ENCODE results near the gene ZNF821. TPM values are rescaled to one million over a fixed set of nuclear protein-coding genes. Genes with fewer than 3 reads are reported as not detected.

The ZNF821 gene
- total and polyA plus RNA-seq, 2 of the 8 experiments (the other 6 are each of a cell fraction or from before 2014, with no cell fraction given) = 9.5 to 14.1 TPM

DNA sequence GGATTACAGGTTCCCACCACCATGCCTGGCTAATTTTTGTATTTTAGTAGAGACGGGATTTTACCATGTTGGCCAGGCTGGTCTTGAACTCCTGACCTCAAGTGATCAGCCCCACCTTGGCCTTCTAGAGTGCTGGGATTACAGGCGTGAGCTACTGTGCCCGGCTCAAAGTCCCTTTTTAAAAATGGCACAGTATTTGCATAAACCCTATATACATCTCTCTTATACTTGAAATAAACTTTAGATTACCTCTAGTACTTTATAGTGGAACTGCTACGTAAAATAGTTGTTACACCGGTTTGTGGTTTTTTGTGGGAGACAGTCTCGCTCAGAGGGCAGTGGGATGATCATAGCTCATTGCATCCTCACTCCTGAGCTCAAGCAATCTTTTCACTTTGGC lies 47.6 kb upstream of the ZNF821 start:
- no peak overlapping the region for H2BK12ac ChIP-seq (ENCODE audit: low read depth, low read length)
- H4K91ac ChIP-seq (replicated peaks; ENCODE audit: insufficient read length, low read length) = no peak overlapping the region
- CTCF ChIA-PET (ENCODE audit: partially characterized antibody) = interaction anchor here (0.6 to 1.6 kb wide), 3 partner anchors 8 to 1337 kb away, joined by 3 read pairs; no protein-coding TSS in a partner anchor
- H3K56ac ChIP-seq (replicated peaks; ENCODE audit: insufficient read length, low read depth, low read length) = no peak overlapping the region
- no peaks in the 10 kb centered on the region for H3K27me3 ChIP-seq (replicated peaks in 1 of 4; ENCODE audit: control insufficient read depth in 3 of 4, extremely low read depth in 1 of 4, insufficient read depth in 3 of 4, low read length in 3 of 4)
- no peak overlapping the region for H2BK15ac ChIP-seq (ENCODE audit: low read length)
- H3K9ac ChIP-seq (replicated peaks in 1 of 4; ENCODE audit: extremely low read depth in 1 of 4, low read depth in 3 of 4, low read length in 3 of 4) = no peak overlapping the region
- H2BK120ac ChIP-seq (replicated peaks; ENCODE audit: low read depth, low read length) = no peak overlapping the region
- H2AFZ ChIP-seq (ENCODE audit: low read length) = no peak overlapping the region
- H3K4me1 ChIP-seq (replicated peaks in 1 of 4; ENCODE audit: control insufficient read depth in 3 of 4, insufficient read depth in 4 of 4, low read length in 3 of 4) = no peaks in the 10 kb centered on the region
- no peaks in the 10 kb centered on the region for H3K23me2 ChIP-seq (ENCODE audit: low read depth, low read length)
- POLR2A ChIA-PET (ENCODE audit: partially characterized antibody) = interaction anchor here (1.2 kb wide), 1 partner anchor 30 kb away, joined by 3 read pairs; no protein-coding TSS in a partner anchor
- FAIRE-seq = no peak
- no peak overlapping the region for H4K8ac ChIP-seq (ENCODE audit: extremely low read depth, insufficient read depth, low read length)
- no peak for DNase-seq (ENCODE audit: low read depth in 1 of 2, low spot score in 2 of 2)
- H2AK5ac ChIP-seq (ENCODE audit: low read depth, low read length) = no peak overlapping the region
- no peak for TF ChIP-seq SIX5 (IDR thresholded peaks at IDR 0.05; ENCODE audit: low read depth, low read length)
- TF ChIP-seq ASH2L (IDR thresholded peaks at IDR 0.05; ENCODE audit: low read length) = no peak
- H3K79me1 ChIP-seq (ENCODE audit: low read depth, low read length) = no peaks in the 10 kb centered on the region; the same call in 1 of the 2 replicates
- H3K23ac ChIP-seq (ENCODE audit: insufficient read length) = no peak overlapping the region
- H3K36me3 ChIP-seq (ENCODE audit: control insufficient read depth in 2 of 4, insufficient read depth in 4 of 4, low read length in 3 of 4) = peaks cover 22 to 58% (median 35%) of the 10 kb centered on the region in 4 experiments
- WGBS, 2 experiments (ENCODE audit: extremely low coverage in 1 of 2, insufficient coverage in 1 of 2, insufficient read length in 1 of 2, insufficient replicate concordance in 2 of 2, low coverage in 1 of 2, low lambda C conversion rate in 2 of 2, missing lambda C conversion rate in 1 of 2) = 91% methylated on average over 6 of the region's 6 CpGs; no CpG with 5 or more reads in 1 of the 2 experiments
- H3K27ac ChIP-seq (ENCODE audit: low read depth, low read length) = no peak overlapping the region
- H3K18ac ChIP-seq (ENCODE audit: extremely low read depth, low read length) = no peak overlapping the region
- H4K20me1 ChIP-seq (replicated peaks in 1 of 2; ENCODE audit: control insufficient read depth in 1 of 2, insufficient read depth in 2 of 2, low read length in 2 of 2) = peaks cover 3 to 12% of the 10 kb centered on the region in 2 experiments
- no peak overlapping the region for H3K4ac ChIP-seq (replicated peaks; ENCODE audit: insufficient read length, low read depth, low read length)
- no peak overlapping the region for H4K5ac ChIP-seq (ENCODE audit: insufficient read length, low read depth, low read length)
- peaks cover 0 to 14% of the 10 kb centered on the region in 2 experiments; a peak in 1 of 4 replicates for H3K79me2 ChIP-seq (ENCODE audit: control insufficient read depth in 1 of 2, insufficient read depth in 2 of 2, low read length in 2 of 2)
- H3K4me3 ChIP-seq (ENCODE audit: extremely low read depth in 1 of 4, insufficient read depth in 2 of 4, low read depth in 3 of 4, low read length in 4 of 4) = no peak overlapping the region
- no peak overlapping the region for H3K4me2 ChIP-seq (ENCODE audit: insufficient read depth in 1 of 2, low read depth in 2 of 2, low read length in 2 of 2)
- H2BK20ac ChIP-seq (ENCODE audit: low read length) = no peak overlapping the region
- H3K14ac ChIP-seq (ENCODE audit: insufficient read length) = no peak overlapping the region
- no peak overlapping the region for H2BK5ac ChIP-seq (ENCODE audit: low read depth, low read length)
- H3K9me3 ChIP-seq (ENCODE audit: insufficient read depth in 2 of 2, low read depth in 1 of 2, low read length in 1 of 2) = no peaks in the 10 kb centered on the region
